T-helper 2 cell treated with Interferon-gamma antibody and Interleukin-4, amounts not matched to agents 5 μg/mL and 100 μg/mL, for 36 hours (primary cell): ENCODE data around the gene ABLIM1.

Experiments
- DNase-seq: peaks from one replicate; pipeline ENCODE4 v3.0.0; 2021; ENCODE audit warnings: low spot score
- H3K27ac Mint-ChIP-seq: one replicate; pipeline ENCODE4 v1.8.0; 2021; ENCODE audit warnings: mild to moderate bottlenecking, mixed read lengths
- H3K27me3 Mint-ChIP-seq: one replicate; pipeline ENCODE4 v1.8.0; 2021; ENCODE audit warnings: low read depth, mixed read lengths
- H3K36me3 Mint-ChIP-seq: one replicate; pipeline ENCODE4 v1.8.0; 2021; ENCODE audit warnings: low read depth, mixed read lengths
- H3K4me1 Mint-ChIP-seq: one replicate; pipeline ENCODE4 v1.8.0; 2021; ENCODE audit warnings: low read depth, mixed read lengths
- H3K4me3 Mint-ChIP-seq: one replicate; pipeline ENCODE4 v1.8.0; 2022; ENCODE audit warnings: mild to moderate bottlenecking, moderate library complexity, mixed read lengths
- H3K9me3 Mint-ChIP-seq: one replicate; pipeline ENCODE4 v1.8.0; 2021; ENCODE audit warnings: mixed read lengths

Gene ABLIM1

DNA sequence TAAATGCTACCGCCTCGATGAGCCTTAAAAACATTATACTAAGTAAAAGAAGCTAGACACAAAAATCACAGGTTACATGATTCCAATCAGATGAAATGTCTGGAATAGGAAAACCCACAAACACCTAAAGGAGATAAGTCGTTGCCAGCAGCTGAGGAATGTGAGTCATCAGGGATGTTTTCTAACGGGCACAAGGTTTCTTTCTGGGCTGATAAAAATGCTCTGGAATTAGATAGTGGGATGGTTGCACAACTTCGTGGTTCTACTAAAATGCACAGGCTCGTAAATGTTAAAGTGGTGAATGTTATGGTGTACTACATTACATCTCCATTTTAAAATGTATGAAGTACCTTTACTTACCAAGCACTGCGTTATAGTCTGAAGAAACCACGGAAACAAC is 9.7 kb downstream of the ABLIM1 start:
- Mint-ChIP-seq H3K27me3 (peaks cover 13% of the 10 kb centered on the region), H3K4me3 (no peak overlapping the region), H3K4me1 (peaks cover 2% of the 10 kb centered on the region), H3K36me3 (no peaks in the 10 kb centered on the region), H3K27ac (no peak overlapping the region), H3K9me3 (no peaks in the 10 kb centered on the region)
- DNase-seq, result no peak

DNA sequence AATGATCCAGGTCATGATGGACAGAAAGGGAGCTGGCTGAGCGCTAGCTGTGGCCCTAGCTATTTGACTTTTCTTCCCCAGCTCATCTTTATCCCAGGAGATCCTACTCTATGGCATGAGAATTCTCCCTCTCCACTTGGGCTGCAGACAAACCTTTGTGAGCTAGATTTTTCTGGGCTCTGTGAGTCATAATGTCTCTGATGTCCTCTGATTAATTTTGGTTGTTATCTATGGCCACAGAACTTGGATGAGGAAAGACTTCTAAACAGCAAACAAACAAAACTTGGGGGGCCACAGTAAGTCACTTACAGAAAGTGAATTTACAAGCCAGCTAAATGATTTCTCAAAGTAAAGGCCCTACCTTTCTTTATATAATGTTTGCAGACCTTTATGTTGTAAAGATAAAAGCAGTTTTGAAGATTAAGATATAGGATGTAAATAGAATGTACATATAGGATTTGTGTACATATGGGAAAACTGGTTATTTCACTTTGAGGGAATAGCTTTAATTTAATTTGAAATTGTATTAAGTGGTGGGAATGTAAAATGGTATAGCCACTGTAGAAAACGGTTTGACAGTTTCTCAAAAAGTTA is 10.4 kb downstream of the ABLIM1 start:
- H3K27ac Mint-ChIP-seq, result no peak overlapping the region
- no peaks in the 10 kb centered on the region for H3K9me3 Mint-ChIP-seq
- H3K36me3 Mint-ChIP-seq, result no peaks in the 10 kb centered on the region
- H3K4me3 Mint-ChIP-seq, result no peak overlapping the region
- H3K4me1 Mint-ChIP-seq, result peaks cover 2% of the 10 kb centered on the region
- H3K27me3 Mint-ChIP-seq, result peaks cover 13% of the 10 kb centered on the region
- DNase-seq, result no peak

DNA sequence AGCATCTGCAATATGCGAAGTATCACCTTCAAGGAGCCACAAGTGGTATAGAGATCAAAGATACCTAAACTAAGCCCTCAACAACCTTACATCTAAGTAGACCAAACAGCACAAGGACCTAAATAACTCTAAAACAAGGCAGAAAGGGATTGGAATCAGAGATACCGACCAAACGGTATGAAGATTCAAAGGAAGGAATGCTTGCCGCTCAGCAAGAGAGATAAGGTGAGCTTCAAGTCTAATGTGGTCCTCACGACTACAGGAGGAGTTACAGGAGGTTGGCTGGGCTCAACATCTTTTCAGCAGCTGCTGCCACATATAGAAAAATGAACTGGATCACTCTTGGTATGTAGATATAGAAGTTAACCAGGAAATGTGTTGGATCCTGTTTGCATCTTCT is 11.6 kb downstream of the ABLIM1 start:
- no peak overlapping the region for H3K4me3 Mint-ChIP-seq

DNA sequence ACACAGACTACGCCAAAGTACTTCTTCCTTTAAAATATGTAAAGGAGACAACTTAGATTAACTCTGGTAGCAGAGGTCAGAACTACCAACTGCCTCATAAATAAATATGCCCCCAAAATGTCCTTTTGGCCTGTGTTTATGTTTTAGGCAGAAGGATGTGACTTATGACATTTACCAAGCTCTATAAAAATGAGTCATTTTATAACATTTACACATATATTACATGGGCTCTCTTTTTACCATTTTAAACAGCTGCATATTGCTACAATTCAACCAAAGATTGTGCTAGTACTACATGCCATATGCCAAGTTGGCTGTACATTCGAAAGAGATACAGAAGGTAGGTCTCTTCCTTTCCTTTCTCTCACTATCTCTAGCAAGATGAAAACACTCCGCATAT is 12.4 kb downstream of the ABLIM1 start:
- peaks cover 13% of the 10 kb centered on the region for H3K27me3 Mint-ChIP-seq
- H3K4me3 Mint-ChIP-seq, result no peak overlapping the region
- H3K4me1 Mint-ChIP-seq, result peaks cover 2% of the 10 kb centered on the region
- H3K36me3 Mint-ChIP-seq, result no peaks in the 10 kb centered on the region
- H3K9me3 Mint-ChIP-seq, result no peaks in the 10 kb centered on the region
- H3K27ac Mint-ChIP-seq, result no peak overlapping the region
- no peak for DNase-seq

More for the DNA sequence above, 11.6 kb downstream of the ABLIM1 start:
- Mint-ChIP-seq H3K27me3 (peaks cover 13% of the 10 kb centered on the region), H3K4me1 (peaks cover 2% of the 10 kb centered on the region), H3K36me3 (no peaks in the 10 kb centered on the region), H3K9me3 (no peaks in the 10 kb centered on the region), H3K27ac (no peak overlapping the region)
- DNase-seq, result no peak

DNA sequence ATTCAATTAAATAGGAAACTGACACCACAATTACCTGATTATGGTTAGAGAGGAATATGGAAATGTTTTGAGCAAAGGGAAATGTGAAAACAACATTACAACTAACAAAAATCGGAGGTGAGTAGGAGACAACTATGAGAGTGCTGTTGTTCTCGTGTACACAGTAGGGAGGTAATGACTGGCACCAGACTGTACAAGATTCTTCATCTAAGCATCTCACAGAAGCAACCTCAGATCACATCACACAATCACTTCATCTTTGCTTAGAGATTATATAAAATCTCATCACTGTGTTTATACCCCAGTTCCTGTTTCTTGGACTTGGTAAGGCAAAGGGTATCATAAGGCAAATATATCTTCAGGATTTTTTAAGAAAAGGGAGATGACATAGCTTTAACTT is 14.9 kb downstream of the ABLIM1 start:
- Mint-ChIP-seq H3K27ac (no peak overlapping the region), H3K4me3 (no peak overlapping the region), H3K9me3 (no peaks in the 10 kb centered on the region), H3K36me3 (no peaks in the 10 kb centered on the region), H3K4me1 (peaks cover 3% of the 10 kb centered on the region), H3K27me3 (peaks cover 9% of the 10 kb centered on the region)
- no peak for DNase-seq

DNA sequence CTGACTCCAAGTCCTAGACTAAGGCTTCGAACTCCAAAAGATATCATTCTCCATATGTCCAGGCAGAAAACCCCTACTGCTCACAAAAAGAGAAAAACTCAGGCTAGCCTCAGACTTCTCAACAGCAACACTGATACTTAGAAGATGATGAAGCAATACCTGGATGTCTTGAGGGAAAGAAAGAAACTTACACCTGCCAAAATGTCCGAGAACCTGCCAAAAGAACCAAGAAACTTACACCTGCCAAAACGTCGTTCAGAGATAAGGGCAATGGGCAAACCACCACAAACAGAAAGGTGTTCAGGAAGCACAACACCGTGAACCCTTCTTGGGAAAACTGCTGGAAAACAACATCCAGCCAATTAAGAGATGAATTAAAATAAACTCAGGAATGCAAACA is 15.3 kb downstream of the ABLIM1 start:
- H3K27me3 Mint-ChIP-seq, result peaks cover 9% of the 10 kb centered on the region
- H3K27ac Mint-ChIP-seq, result no peak overlapping the region
- H3K4me3 Mint-ChIP-seq, result no peak overlapping the region

DNA sequence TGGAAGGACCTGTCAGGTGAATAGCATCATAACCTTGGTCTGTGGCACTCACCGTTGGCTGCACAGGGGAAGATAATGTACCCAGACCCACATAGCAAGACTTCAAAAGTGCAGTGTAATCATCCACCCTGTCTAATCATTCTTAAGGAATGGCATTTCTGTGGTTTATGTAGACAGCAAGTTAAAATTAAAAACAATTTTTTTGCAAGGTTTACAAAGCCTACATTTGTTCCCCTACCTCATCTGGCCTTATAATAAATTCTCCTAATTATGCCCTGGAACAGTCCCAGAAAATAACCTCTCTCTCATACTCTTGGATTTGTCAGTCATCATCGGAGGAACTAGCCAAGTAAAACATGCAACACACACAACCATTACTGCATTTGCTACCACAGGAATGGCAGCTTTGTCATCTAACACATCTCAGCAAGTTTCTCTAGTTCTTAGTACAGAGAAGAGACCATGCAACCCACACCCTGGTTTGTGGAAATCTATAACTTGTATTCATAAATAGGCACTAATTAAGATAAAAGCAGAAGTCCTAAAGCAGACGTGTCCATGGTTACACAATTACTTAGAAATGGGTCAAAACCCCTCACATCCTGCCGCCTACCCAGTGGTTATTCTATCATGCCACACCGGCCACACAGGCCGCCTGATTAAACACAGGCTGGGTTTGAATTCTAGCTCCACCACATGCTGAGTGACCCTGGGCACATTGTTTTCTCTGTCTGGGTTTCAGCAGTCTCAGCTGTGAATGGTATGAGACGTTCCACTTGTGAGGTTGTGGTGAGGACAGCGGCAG is 19.1 kb downstream of the ABLIM1 start:
- H3K27ac Mint-ChIP-seq, result no peak overlapping the region
- no peak for DNase-seq
- no peak overlapping the region for H3K4me3 Mint-ChIP-seq
- peaks cover 3% of the 10 kb centered on the region for H3K4me1 Mint-ChIP-seq
- peaks cover 12% of the 10 kb centered on the region for H3K27me3 Mint-ChIP-seq
- no peaks in the 10 kb centered on the region for H3K36me3 Mint-ChIP-seq
- H3K9me3 Mint-ChIP-seq, result no peaks in the 10 kb centered on the region

More for the DNA sequence above, 15.3 kb downstream of the ABLIM1 start:
- no peak for DNase-seq
- Mint-ChIP-seq H3K36me3 (no peaks in the 10 kb centered on the region), H3K9me3 (no peaks in the 10 kb centered on the region), H3K4me1 (peaks cover 3% of the 10 kb centered on the region)

DNA sequence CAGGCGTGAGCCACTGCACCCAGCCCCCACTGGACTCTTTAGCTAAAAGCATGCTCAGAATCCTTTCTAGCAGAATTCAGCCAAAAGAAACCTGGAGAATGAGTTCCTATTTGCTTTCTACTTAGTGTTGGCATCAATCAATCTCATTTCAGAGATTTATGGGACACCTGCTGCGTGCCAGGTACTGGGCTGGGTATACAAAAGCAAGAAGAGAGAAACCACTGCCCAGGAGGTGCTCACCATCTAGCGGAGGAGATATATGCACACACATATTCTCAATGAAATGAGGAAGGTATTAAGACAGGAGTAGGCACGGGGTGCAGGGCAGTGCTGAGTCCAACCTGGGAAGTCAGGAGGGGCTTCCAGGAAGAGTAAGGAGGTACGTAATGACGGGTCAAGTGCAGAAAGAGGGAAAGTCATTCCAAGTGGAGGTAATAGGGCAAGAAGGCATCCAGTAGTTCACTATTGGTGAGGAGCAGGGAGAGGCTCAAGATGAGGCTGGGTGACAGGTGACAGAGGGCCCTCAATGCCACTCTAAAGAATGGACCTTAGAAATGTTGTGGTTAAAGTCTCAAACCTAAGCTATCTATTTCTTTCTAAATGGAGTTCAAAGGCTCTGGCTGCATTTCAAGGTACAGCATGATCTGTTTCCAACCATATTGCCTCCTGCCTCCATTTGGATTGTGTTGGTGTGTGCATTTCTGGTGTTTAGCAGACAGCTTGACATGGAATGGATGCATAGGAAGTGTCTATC is 22.1 kb downstream of the ABLIM1 start:
- no peak for DNase-seq
- H3K27ac Mint-ChIP-seq, result no peak overlapping the region
- H3K4me3 Mint-ChIP-seq, result no peak overlapping the region
- peaks cover 1% of the 10 kb centered on the region for H3K36me3 Mint-ChIP-seq
- H3K27me3 Mint-ChIP-seq, result peaks cover 40% of the 10 kb centered on the region
- peaks cover 15% of the 10 kb centered on the region for H3K4me1 Mint-ChIP-seq
- no peaks in the 10 kb centered on the region for H3K9me3 Mint-ChIP-seq

DNA sequence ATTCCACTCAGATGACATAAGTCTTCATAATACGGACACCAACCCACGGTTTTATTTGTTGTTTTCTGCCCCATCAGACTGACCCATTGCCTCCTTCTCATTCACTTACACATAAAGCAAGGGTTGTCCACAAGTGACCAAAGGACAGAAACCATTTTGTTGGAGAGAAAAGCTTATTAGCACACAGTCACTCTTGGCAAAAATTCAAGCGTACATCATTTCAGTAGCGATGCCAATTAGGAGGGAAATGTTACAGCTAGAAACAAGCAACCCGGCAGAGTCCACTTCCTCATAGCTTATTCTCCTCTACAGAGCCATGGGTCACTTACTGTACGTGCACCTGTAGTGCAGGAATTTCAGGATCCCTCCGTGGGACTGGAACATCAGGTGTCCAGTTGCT is 23.0 kb downstream of the ABLIM1 start:
- Mint-ChIP-seq H3K27ac (no peak overlapping the region), H3K27me3 (peaks cover 49% of the 10 kb centered on the region), H3K9me3 (no peaks in the 10 kb centered on the region), H3K4me3 (no peak overlapping the region), H3K4me1 (peaks cover 17% of the 10 kb centered on the region), H3K36me3 (peaks cover 1% of the 10 kb centered on the region)
- DNase-seq, result no peak

DNA sequence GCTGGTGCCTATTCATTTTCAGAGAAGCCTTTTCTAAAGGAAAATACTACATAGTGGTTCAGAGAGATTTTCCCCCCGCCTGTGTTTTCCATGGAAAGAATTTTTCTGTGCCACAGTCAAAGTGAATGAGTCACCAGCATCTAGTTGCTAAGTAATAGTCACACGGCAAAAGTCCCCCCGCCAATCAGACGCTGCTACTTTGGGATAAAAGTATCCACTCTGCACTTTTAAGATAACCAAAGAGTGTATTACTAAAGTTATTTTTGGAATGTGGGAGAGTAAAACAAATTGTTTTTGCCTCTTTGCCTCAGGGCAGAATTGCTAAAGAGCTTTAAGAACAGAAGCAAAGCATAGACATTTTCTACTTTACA is 23.5 kb downstream of the ABLIM1 start:
- no peak for DNase-seq
- Mint-ChIP-seq H3K4me1 (peaks cover 17% of the 10 kb centered on the region), H3K36me3 (peaks cover 1% of the 10 kb centered on the region), H3K27ac (no peak overlapping the region), H3K4me3 (no peak overlapping the region), H3K9me3 (no peaks in the 10 kb centered on the region), H3K27me3 (peaks cover 54% of the 10 kb centered on the region)

DNA sequence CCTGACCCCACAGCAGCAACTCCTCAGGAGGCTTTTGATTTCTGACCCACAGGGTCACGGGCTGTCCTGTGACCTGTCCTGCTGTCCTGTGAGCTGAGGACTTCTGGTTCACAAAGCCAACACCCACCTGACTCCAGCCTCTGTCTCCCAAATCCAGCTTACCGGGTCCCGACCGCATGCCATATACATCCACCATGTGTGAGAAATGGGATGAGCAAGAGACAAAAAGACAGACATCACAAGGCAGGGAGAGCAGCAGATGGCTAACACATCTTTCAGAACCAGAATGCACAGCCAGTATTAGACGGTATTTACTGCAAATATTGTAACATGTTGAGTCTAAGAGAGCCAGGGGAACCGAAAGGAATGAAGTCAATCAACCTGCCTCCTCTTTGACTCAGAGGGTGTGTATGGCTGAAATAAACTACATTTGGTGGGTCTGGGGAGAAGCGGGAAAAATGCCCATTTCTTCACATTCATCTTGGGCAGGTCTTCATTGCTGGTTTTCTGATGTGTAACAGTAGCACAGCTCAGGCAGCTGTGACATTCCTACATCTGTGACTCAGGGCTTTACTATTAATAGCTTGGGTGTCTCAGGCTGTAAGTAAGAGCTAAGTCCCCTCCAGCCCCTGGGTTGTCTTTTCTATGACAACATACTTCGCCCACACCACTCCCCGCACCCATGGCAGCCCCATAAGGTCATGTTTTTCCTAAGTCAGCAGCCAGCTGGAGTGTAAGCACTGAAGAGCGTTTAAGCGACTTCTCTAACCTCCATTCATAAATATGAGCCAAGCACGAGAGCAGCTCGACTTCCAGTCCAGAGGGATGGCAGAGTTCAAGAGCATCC is 25.0 kb downstream of the ABLIM1 start:
- peaks cover 1% of the 10 kb centered on the region for H3K36me3 Mint-ChIP-seq
- H3K9me3 Mint-ChIP-seq, result no peaks in the 10 kb centered on the region
- peak overlapping the region; percentile 35 for H3K4me3 Mint-ChIP-seq
- DNase-seq, result no peak
- peaks cover 14% of the 10 kb centered on the region for H3K4me1 Mint-ChIP-seq
- H3K27ac Mint-ChIP-seq, result no peak overlapping the region
- H3K27me3 Mint-ChIP-seq, result peaks cover 62% of the 10 kb centered on the region

DNA sequence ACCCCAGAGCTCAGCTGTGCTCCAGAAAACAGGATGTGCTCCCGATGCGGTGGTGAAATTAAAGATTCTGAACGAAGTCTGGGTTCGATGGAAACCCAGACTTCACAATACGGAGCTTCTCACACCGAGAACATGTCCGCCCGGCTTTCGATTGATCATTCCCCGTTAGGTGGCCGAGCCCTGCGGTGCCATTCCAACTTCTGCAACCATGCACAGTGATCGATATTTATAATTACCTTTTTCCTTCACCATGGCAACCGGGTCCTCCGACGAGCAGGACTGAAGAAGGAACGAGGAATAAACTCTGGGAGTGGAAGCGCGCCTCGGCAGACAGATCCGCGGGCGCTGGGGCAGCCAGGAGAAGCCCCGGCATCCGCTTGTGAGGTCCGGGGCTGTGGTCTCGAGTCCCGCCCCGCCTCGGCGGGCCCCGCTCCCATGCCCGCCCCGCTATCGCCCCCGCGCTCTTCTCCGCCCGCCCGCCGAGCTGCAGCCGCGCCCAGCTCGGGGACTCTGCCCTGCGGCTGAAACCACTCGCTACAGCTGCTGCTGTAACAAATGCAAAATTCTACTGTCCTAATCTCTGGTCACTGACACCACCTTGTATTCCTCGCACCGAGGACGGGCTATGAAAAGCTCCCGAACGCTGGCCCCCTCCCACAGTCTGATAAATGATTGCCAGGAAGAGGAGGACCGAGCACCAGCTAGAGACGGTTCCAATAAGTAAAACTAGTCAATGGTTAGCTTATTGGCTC is 26.2 kb downstream of the ABLIM1 start:
- H3K27ac Mint-ChIP-seq, result no peak overlapping the region
- no peaks in the 10 kb centered on the region for H3K9me3 Mint-ChIP-seq
- peak overlapping the region; percentile 89 for H3K4me3 Mint-ChIP-seq
- peaks cover 60% of the 10 kb centered on the region for H3K27me3 Mint-ChIP-seq
- H3K36me3 Mint-ChIP-seq, result peaks cover 1% of the 10 kb centered on the region
- H3K4me1 Mint-ChIP-seq, result peaks cover 14% of the 10 kb centered on the region
- DNase-seq, result peak; percentile 38

DNA sequence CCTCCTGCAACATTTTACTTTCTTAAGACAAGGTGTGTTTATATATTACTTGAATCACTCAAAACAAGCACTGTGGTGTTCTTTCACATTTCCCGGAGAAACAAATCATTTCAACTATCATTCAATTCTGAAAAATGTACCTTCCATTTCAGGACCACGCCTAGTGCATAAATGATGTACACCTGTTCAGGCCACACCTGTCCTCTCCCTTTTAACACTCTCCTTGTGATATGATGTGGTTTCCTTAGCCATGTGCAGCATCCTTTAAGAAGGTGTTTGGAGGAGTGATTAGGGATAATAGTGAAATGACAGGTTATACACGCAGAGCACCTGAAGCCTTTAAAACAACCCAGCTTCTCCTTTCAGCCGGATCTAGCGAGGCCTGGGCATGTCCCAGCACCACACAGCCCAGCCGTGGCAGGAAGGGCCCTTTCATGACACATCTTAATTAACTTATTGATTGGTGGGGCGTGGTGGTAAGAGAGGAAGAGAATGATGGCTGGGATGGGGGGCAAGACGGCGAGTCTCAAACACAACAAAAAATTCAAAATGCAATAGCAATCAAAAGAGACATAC is 26.9 kb downstream of the ABLIM1 start:
- H3K27ac Mint-ChIP-seq, result no peak overlapping the region
- peaks cover 1% of the 10 kb centered on the region for H3K36me3 Mint-ChIP-seq
- H3K4me3 Mint-ChIP-seq, result peak overlapping the region; percentile 77
- H3K4me1 Mint-ChIP-seq, result peaks cover 14% of the 10 kb centered on the region
- no peak for DNase-seq
- H3K27me3 Mint-ChIP-seq, result peaks cover 60% of the 10 kb centered on the region
- H3K9me3 Mint-ChIP-seq, result no peaks in the 10 kb centered on the region
